Retina (tissue), 1 donor: ENCODE data around the gene PDGFD.

ENCODE experiments used
- DNase-seq: peaks from one replicate; pipeline ENCODE4 v3.0.0-alpha.2; 2016

Gene PDGFD

GRCh38 chr11:103948187-103948763 is 215.7 kb downstream of the PDGFD start:
- DNase-seq = no peak

DNA sequence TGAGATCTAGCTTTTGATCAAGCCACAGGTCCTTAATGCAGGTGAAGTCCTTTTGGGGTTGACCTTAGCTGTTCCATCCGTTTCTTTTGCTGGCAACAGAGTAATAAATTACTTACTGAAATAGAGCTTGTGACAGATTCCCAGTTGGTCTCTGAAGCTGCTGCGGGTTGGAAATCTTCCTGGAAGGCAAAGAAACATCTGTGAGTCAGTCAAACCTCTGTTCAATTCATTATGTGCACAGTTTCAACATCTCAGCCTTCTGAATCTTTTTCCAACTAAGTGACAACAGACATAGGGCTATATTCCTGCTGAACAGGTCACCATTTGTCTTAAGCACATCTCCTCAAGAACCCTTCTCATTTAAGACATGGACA is 216.4 kb downstream of the PDGFD start:
- DNase-seq = no peak

DNA sequence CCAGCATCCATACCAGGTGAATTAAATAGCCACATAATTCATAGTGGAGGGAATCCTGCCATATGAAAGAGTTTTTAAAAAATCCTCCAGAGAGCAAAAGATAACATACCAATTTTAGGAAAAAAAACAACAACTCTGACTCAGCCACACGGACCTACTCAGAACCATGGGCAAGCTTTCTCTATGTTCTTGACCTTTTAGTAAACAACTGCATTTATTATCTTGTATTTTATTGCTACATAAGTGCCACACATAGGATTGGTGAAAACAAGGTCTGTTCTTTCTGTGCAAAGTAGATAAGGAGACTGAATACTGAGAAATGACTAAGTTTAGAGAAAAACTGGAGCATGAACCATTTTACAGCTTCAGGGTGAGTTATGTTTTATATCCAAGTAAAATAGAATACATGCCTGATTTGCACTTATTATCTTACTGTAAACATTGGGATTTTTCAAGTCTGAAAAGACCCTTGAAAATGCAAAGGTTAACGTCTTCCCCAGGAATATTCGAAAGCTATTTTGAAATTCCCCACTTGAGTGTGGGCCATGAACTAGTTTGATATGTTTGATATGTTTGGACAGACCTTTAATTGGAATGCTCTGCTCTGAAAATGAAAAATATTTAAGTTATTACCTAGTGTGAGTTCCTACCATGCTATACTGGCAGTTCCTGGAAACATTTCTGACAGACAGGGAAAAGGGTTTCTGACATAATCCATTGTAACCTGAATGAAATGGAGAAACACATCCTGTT is 217.0 kb downstream of the PDGFD start:
- no peak for DNase-seq

- DNase-seq = no peak
Observed at GRCh38 chr11:103944251-103944940, 219.6 kb downstream of the PDGFD start.

DNA sequence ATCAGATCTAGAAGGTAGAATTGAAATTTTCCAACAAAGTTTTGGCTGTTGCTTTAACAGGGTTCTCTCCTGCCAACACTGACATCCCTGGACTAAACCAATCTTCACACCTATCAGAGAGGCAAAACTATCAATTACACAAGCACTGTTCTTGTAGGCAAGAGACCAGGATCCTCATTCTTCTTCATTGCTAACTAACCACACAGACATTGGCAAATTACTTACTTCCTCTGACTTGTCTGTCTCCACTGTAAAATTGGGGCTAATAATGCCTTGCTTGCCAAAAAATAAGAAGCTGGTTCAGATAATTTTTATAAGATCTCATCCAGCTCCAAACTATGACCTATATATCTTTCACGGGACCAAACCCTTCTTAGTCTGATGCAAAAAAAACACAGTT is 221.3 kb downstream of the PDGFD start:
- no peak for DNase-seq

GRCh38 chr11:103940551-103940950 is 223.4 kb downstream of the PDGFD start:
- no peak for DNase-seq

- DNase-seq = no peak
Observed at GRCh38 chr11:103939694-103940093, 224.3 kb downstream of the PDGFD start.

DNA sequence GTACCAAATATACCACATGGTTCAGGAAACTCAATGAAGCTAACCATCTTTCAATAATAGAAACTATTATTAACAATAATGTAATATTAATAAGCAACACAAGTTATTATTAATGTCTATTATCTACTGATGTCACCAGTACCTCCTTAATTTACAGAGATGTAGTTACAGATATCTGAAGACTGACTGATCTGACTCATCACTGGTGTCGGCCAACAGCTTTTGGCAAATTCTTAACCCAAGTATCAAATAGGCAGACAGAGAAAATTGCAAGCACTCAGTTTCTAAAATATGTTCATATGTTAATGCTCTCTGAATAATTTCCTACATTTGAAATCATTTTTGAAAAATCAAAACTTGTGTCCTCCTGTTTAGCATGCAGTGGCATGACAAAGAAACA is 227.9 kb downstream of the PDGFD start:
- DNase-seq = no peak

DNA sequence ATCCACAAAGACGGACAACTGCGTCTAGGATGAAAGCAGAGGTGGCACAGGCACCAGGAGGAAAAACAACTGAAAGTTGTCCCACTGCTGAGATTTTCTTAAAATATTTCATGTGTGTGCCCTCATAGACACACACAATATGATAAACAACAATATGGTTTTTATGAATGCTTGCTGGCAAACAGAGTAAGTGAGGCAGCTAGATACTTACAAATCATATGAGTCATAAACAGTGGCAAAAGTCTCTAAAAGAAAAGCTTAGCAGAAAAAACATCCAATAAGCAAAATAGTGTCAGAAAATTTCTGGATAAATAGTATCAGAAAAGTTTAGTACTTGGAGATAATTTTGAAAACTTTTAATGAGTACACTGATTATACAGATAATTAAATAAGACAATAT is 228.7 kb downstream of the PDGFD start:
- DNase-seq = no peak

DNA sequence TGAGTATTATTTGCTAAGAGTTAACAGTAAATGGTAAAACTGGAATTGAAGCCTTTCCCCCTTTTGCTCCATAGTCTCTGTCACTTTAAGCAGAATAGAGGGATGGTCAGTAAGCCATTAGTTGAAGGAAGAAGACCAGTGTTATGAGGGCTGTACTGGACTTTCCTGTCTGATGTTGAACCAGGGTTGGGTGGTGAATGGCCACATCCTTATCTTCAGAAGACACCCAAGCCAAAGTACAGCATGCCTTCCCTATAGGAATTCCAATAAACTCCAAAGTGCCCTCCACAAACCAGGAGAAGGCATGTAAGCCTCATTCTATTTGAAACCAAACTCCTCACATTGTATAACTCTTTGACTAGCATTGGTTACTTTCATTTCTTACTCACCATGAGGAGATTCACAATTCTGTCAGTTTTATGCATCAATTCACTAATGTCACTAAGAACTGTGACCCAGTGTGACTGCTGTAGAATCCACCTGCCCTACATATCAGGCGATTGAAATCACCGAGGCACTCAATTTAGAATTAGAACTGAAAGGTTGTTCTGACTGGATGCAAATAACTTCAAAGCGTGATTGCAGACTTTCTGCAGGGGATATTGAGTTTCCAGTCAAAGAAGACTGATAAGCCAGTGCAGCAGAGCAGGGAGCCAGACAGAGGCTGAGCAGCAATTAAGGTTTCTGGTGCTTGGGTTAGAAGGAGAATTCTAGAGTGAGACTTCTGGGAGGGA is 234.6 kb downstream of the PDGFD start:
- DNase-seq = no peak

DNA sequence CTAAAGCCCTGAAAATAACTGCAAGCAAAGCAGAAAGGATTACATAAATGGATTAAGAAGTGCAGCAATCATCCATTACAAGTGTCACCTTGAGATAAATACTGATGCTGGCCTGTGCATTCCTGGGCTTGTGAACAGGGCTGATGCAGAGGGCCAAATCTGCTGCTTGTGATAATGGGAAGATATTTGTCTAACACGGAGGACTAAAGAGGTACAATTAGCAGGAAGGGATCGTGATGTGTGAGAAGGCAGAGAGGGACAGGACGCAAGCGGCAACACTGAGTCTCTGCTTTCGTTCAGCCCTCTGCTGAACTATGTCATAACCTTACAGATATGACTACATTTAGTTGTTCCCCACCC is 235.2 kb downstream of the PDGFD start:
- DNase-seq = no peak

- no peak for DNase-seq
Observed at GRCh38 chr11:103928040-103928801, 235.7 kb downstream of the PDGFD start.

- no peak for DNase-seq
Observed at GRCh38 chr11:103927535-103927934, 236.4 kb downstream of the PDGFD start.

- no peak for DNase-seq
Observed at GRCh38 chr11:103926990-103927389, 237.0 kb downstream of the PDGFD start.

DNA sequence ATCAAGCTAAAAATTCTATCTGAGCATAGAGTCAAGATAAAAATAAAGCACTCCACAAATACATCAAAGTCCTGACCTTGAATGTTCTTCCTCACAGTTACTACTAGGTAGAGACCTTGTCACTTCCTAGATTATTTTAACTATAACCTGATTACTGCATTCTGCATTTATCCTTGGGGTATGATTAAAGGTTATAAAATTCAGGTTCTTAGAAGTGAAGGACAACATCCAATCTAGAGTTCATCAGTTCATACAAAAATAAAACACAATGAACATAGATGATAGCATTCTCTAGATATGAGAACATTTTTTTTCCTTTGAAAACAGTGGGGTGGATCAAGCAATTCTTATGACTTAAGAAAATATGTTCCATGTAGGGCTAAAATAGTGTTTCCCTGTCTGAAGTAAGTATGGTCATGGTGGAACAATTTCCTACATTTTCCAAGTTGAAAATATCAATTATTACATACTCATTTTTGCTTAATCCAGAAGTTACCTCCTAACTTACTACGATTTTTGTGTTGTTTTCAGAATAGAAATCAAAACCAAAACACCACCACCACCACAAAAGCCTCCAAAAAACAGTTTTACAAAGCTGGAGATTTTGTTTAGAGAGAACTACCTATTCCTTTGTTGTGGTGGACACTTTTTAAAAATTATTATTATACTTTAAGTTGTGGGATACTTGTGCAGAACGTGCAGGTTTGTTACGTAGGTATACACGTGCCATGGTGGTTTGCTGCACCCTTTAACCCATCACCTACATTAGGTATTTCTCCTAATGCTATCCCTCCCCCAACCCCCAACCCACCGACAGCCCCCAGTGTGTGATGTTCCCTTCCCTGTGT is 239.6 kb downstream of the PDGFD start:
- DNase-seq = no peak

DNA sequence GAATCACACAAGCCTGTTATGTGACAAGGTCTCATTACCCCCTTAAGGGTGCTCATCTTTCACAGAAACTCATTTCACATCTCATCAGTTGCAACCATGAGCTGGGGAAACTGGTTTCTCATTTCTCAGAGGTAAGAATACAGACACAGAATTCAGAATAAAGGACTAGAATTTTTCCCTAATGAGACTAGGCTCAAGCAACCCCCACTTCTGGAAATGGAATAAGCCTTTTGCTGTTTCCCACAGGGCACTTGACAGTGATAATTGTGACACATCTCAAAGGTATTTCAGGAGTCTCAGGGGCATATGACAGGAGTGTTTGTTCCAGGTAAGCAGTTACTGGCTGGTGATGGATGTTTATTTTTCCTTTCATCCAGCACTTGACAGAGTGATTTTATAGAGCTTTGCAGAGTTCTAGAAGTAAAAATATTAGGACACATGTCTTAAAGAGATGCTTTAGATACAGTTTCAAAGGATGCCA is 240.5 kb downstream of the PDGFD start:
- no peak for DNase-seq

- DNase-seq = no peak
Observed at GRCh38 chr11:103920933-103921332, 243.0 kb downstream of the PDGFD start.

DNA sequence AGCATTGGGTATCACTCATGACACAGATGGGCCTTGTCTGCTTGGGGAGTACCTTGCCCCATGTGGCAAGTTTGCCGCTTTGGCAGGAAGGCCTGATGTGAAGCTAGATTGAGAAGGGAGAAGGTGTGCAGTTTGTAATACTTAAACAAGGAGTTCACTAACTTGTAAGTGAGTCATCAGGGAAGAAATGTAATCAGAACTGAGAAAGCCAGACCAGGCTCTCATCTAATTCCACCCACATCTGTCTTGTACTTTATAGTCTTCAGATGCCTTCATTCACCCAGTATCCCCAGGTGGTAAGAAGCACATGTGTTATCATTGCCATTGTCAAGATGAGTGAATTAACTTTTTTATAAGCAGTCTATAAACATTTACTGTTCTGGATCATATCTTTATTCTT is 243.5 kb downstream of the PDGFD start:
- no peak for DNase-seq

GRCh38 chr11:103910721-103911120 is 253.2 kb downstream of the PDGFD start:
- DNase-seq = no peak

- DNase-seq = no peak
Observed at GRCh38 chr11:103907548-103908455, 256.1 kb downstream of the PDGFD start.

- no peak for DNase-seq
Observed at GRCh38 chr11:103907136-103907535, 256.8 kb downstream of the PDGFD start.
